ENCODE measurements around the gene GPR55. TPM values are rescaled to one million over a fixed set of nuclear protein-coding genes. Genes with fewer than 3 reads are reported as not detected.

The GPR55 gene, protein sequence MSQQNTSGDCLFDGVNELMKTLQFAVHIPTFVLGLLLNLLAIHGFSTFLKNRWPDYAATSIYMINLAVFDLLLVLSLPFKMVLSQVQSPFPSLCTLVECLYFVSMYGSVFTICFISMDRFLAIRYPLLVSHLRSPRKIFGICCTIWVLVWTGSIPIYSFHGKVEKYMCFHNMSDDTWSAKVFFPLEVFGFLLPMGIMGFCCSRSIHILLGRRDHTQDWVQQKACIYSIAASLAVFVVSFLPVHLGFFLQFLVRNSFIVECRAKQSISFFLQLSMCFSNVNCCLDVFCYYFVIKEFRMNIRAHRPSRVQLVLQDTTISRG
- not detected in 5 replicates for total RNA-seq (2022; extraction: Qiagen RNA extraction; ENCODE audit: low read depth)

DNA sequence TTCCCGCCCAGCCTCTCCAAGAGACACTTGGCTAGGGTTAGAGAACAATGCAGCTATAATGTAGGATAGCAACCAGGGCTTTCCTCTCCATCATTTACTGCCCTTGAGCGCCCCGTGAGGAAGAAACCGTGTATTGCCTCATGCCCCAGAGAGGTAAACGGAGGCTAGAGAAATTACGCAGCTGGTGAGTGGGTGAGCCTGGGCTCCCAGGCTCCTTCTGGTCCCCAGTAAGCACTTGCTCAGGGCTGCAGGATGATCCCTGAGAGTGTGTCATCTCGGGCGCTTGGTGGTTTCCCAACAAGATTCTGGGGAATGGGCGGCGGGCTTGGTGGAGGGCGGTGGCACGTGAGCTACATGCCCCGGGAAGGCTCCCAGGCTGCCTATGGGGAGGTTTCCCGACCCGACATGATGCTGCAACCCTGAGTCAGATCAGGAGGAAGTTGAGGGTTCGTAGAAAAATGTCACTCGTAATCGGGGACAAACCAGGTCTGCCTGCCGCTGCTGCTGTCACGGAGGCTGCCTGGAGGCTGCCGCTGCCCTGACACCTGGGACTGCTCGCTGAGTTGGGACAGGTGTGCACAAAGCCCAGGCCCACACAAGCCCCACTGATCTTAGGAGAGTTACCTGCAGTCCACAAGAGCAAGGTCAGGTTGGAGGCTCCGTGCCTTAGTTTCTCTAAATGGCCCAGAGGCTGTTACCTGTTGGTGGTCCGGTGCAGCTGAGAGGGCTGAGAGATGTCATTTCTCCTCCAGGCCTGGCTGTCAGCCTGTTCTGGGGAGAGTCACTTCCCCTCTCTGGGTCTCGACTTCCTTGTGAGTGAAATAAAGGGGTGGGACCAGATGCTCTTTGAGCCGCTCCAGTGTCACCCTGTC is at the start of gene GPR55:
GPR55 (minus strand) TSS at position 773 of the 872 bp plus-strand sequence. CDS start 14,280 bp downstream, outside the sequence.

DNA sequence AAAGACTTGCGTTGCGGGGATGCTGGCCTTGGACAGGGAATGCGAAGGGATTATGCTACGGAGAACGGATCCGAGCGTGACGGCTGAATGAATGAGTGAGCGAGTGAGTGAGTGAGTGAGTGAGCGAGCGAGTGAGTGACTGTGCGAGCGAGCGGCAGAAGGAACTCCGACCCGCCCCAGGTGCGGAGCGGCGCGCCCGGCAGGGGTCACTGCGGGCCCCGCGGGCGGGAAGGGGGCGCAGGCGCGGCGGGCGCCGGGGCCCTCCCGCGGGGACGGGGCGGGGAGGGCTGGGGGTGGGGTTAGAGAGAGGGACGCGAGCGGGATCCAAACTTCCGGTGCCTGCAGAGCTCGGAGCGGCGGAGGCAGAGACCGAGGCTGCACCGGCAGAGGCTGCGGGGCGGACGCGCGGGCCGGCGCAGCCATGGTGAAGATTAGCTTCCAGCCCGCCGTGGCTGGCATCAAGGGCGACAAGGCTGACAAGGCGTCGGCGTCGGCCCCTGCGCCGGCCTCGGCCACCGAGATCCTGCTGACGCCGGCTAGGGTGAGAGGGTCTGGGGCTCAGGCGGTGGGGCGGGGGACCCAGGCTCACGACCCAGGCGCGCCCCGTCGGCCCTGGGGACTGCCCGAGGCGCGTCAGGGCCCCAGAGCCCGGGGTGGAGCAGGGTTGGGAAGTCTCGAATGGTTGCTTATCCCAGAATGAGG is 60.3 kb downstream of the GPR55 start, which contains the start of gene ITM2C:
ITM2C (plus strand) TSS at position 338 of the 702 bp plus-strand sequence; CDS start at position 422, 84 bp downstream.

Other genes with a start within 250 kb of the GPR55 start
- gene CAB39, start 212.4 kb downstream of the GPR55 start, total RNA-seq (2022; extraction: Qiagen RNA extraction; ENCODE audit: low read depth), result 31.3 to 61.2 TPM (median 55.9 TPM) in 5 replicates
- 61.4 to 83.0 TPM (median 80.4 TPM) in 5 replicates for gene ITM2C, start 60.3 kb downstream of the GPR55 start, total RNA-seq (2022; extraction: Qiagen RNA extraction; ENCODE audit: low read depth)
- gene SPATA3, start 70.9 kb upstream of the GPR55 start, total RNA-seq (2022; extraction: Qiagen RNA extraction; ENCODE audit: low read depth), result not detected in 5 replicates
- gene C2orf72, start 112.3 kb upstream of the GPR55 start, total RNA-seq (2022; extraction: Qiagen RNA extraction; ENCODE audit: low read depth), result 5.3 to 8.1 TPM (median 6.5 TPM) in 5 replicates
- gene PSMD1, start 131.6 kb upstream of the GPR55 start, total RNA-seq (2022; extraction: Qiagen RNA extraction; ENCODE audit: low read depth), result 104 to 125 TPM (median 117 TPM) in 5 replicates
- not detected in 5 replicates for gene HTR2B, start 199.8 kb upstream of the GPR55 start, total RNA-seq (2022; extraction: Qiagen RNA extraction; ENCODE audit: low read depth)

Measured in A549 treated with ZK216348 at 1 μM for 4 hours (cell line).